ENCODE data around the gene TEAD1. TPM values are rescaled to one million over a fixed set of nuclear protein-coding genes. Genes with fewer than 3 reads are reported as not detected.

The TEAD1 gene
- polyA plus RNA-seq, 3 donors = 6.6 to 33.7 (median 13.8) TPM

DNA sequence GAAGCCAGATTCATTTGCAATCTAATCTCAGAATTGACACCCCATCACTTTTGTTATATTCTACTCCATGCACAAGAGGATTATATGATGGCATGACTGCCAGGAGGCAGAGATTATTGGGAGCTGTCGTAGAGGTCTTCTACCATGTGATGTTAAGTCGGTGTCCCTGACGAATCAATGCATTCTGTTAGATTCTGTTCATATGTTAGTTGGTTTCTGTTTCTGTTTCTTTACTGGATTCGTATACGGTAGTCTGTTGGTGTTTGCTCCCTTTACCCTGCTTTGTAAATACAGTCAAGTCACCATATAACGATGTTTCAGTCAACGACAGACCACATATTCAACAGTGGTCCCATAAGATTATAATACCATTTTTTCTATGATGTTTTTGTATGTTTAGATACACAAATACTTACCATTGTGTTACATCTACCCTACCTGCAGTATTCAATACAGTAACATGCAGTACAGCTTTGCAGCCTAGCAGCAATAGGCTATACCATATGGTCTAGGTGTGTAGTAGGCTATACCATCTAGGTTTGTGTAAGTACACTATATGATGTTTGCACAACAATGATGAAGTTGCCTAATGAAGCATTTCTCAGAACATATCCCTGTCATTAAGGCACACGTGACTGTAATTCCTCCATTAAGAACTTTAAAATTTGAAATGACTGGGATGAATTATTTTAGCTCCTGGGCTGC is 312.1 kb downstream of the TEAD1 start:
- WGBS, 3 donors = 86 to 94% (median 90%) methylated on average over 8 of the region's 8 CpGs

DNA sequence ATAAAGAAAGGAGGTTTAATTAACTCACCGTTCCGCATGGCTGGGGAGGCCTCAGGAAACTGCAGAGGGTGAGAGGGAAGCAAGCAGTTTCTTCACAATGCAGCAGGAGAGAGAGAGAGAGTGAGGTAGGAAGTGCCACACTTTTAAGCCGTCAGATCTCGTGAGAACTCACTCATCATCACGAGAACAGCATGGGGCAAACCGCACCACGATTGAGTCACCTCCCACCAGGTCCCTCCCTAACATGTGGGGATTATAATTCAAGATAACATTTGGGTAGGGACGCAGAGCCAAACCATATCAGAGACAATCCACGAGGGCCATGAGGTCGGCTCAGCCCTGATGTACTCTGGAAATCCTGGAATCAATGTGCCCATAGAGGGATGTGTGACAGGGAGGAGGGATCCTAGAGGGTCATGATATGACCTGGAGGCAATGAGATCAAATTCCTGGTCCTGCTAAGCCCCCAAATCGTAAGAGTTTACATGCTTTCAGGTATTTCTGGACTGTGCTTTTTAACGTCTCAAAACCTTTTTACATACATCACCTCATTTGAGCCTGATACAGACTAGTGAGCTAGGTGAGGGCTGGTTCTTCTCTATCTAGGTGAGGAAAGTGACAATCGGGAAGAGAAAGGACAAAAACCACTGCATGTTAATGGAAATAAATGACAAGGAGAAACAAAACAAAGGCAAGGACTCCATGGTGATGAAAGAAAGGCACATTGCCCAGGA is 315.4 kb downstream of the TEAD1 start:
- WGBS, 3 donors = 67 to 90% (median 70%) methylated on average over 13 of the region's 13 CpGs
- no peak overlapping the region for H3K27ac ChIP-seq (ENCODE audit: low read depth, low read length)

More for the DNA sequence above, 312.1 kb downstream of the TEAD1 start:
- H3K27ac ChIP-seq (ENCODE audit: low read depth, low read length) = no peak overlapping the region

DNA sequence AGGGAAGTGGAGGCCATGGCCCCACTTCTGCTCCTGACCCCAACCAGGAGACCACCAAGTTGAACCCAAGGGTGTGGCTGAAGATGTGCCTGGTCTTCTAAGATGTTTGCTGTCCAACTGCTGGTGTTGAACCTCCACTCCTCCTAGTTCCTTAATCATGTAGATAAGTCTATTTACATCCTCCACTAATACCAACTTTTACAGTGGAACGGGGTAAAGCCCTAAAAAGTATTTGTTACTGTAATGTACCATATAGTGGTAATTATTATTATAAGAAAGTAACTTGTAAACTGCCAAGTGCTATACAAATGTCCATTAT is 315.9 kb downstream of the TEAD1 start:
- H3K27ac ChIP-seq (ENCODE audit: low read depth, low read length) = no peak overlapping the region
- WGBS, 3 donors = 81 to 94% (median 93%) methylated on average over 1 of the region's 1 CpG

DNA sequence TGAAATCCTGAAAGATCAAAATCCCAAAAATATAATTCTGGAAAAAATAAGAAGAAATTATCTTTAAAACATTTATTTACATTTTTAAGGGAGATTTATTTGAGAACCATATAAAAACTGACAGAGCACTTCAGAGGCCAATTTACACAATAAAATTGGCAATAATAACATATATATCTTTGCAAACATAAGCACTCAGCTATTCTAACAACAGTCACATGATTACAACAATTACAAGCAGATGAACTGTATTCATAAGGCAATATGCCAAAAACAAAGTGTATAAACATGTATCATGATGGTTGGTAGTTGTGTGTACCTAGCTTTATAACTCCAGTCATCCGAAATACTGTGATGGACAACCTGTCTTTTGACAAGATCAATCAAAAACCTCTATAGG is 317.2 kb downstream of the TEAD1 start:
- WGBS, 3 donors = 88 to 95% (median 93%) methylated on average over 1 of the region's 1 CpG
- no peak overlapping the region for H3K27ac ChIP-seq (ENCODE audit: low read depth, low read length)

DNA sequence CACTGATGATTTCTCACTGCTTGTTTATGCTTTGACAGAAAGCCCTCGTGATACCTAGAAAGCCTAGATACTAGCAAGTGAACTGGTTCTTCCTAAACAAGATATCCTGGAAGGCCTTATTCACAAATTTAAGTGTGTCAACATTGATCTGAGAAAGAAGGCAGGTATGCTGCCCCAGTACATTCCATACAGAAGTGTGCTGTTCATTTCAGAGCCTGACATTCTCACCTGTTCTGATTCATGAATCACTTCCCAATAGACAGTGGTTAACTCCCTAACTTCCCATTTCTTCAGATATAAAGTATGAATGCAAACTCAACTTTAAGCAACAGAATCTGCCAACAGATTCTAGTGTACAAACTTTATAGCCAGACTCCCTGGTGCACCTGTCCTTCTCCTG is 319.4 kb downstream of the TEAD1 start:
- WGBS, 3 donors = 84 to 91% (median 85%) methylated on average over 1 of the region's 1 CpG
- no peak overlapping the region for H3K27ac ChIP-seq (ENCODE audit: low read depth, low read length)
